Gastrocnemius medialis (tissue), 4 donors: ENCODE results near the gene RBPJ.

Experiments used
- POLR2A ChIP-seq, 2 donors: fragments of 450-650 bp; IDR thresholded peaks; one replicate each; pipeline ENCODE4 v1.6.1; 2017; ENCODE audit warnings: antibody characterized with exemption in 2 of 2, mild to moderate bottlenecking in 2 of 2, moderate library complexity in 2 of 2
- TF ChIP-seq, protein P1 (sequence below), 5 experiments: fragments of 450-650 bp in 3 of 5; fragments of 200-600 bp in 2 of 5; sonication (generic) in 2 of 5; IDR thresholded peaks in 4 of 5; conservative IDR thresholded peaks in 1 of 5; 1 replicate in 4 of 5; 2 replicates in 1 of 5; pipeline ENCODE4 v1.5.1; 2016 to 2019; ENCODE audit warnings: antibody characterized with exemption in 5 of 5, mild to moderate bottlenecking in 3 of 5, moderate library complexity in 3 of 5

- TF ChIP-seq POLR2A (IDR thresholded peaks at IDR 0.05): no peak
- TF ChIP-seq, protein P1, sequence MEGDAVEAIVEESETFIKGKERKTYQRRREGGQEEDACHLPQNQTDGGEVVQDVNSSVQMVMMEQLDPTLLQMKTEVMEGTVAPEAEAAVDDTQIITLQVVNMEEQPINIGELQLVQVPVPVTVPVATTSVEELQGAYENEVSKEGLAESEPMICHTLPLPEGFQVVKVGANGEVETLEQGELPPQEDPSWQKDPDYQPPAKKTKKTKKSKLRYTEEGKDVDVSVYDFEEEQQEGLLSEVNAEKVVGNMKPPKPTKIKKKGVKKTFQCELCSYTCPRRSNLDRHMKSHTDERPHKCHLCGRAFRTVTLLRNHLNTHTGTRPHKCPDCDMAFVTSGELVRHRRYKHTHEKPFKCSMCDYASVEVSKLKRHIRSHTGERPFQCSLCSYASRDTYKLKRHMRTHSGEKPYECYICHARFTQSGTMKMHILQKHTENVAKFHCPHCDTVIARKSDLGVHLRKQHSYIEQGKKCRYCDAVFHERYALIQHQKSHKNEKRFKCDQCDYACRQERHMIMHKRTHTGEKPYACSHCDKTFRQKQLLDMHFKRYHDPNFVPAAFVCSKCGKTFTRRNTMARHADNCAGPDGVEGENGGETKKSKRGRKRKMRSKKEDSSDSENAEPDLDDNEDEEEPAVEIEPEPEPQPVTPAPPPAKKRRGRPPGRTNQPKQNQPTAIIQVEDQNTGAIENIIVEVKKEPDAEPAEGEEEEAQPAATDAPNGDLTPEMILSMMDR (IDR thresholded peaks at IDR 0.05 in 4 of 5, conservative IDR thresholded peaks at IDR 0.05 in 1 of 5): no peak
These were observed 112.7 kb downstream of the RBPJ start for GRCh38 chr4:26433556-26433955.
